SH-SY5Y (cell line): ENCODE data around the gene THAP10.

Source experiments
- GATA2 ChIP-seq: IDR thresholded peaks from 2 replicates; pipeline ENCODE4 v1.6.1; 2011; ENCODE audit warnings: mild to moderate bottlenecking, low read depth, low read length
- GATA3 ChIP-seq: IDR thresholded peaks from 2 replicates; pipeline ENCODE4 v1.6.1; 2011; ENCODE audit warnings: low read depth, mild to moderate bottlenecking, low read length, moderate library complexity

DNA sequence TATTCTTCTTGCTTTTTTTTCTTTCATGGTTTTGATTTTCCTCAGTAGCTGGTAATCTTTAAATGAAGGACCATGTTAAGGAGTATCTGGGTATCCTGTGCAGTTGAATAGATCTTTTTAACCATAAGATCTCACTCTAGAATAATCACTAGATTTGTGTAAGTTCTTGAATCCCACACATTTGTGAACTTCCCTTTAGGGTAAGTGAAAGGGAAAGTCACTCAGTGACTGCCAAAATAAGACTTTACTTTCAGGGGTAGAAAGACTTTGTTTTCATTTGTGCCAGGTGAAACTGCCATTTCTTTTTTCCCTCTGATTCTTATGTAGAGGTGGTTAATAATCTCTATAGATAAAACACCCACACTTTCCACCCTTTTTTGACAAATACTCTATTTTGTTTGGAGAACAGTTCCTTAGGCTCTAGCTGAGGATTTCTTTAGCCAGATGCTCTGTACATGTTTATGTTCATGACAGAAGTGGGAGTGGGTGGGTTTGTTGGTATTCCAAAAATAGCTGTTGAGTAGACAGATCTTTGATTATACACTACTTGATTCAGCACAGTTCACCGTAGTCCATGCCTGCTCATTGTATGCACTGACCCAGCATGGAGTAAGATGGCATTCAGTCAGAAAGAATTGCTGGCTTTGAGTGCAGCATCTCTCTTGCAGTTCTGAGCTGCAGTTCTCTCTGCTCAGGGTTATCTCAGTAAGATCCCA is 28.9 kb upstream of the THAP10 start:
- TF ChIP-seq GATA2, result no peak
- no peak for TF ChIP-seq GATA3
